Stimulated activated CD8-positive, alpha-beta memory T cell treated with anti-CD3 and anti-CD28 coated beads, Interleukin-7, amount 100 ng/mL, for 4 hours (primary cell): ENCODE data around the gene ATP10B.

ENCODE experiments used
- DNase-seq, 2 donors: peaks; one replicate each; pipeline ENCODE4 v3.0.0-alpha.2; 2020; ENCODE audit warnings: low read depth in 2 of 2

The ATP10B gene

DNA sequence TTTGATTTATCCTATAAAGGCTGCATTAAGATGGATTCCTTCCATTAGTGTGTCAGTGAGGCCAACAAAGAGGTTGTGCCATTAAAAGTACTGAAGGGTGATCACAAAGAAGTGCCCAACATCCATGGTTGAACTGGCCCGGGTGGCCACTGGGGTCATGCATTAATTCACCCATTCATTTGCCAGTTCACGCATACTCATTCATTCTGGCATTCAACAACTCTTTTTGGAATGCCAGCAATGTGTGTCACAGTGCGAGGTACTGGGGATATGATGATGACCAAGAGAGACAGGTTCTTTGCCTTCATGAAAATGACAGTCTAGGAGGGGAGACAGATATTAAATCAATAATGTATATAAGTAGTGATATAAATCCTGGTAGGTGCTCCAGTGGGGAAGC, 337.1 kb downstream of the ATP10B start:
- DNase-seq = no peak

DNA sequence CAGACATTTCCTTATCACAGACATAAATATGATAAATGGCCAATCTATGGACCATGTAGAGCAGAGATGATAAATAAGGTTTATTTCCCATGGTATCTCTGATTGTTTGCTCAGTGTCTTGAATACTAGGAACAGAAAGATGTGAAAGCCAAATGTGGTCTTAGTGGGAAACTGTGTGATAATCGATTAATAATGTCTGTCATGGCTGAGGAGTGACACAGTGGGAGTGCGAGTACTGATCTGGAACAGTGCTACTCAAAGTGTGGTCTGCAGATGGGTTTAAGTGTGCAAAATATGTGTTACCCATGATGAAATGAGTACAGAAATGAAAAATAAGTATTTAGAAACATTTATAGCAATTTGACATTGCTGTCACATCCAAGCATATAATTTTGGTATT, 337.8 kb downstream of the ATP10B start:
- DNase-seq = no peak

DNA sequence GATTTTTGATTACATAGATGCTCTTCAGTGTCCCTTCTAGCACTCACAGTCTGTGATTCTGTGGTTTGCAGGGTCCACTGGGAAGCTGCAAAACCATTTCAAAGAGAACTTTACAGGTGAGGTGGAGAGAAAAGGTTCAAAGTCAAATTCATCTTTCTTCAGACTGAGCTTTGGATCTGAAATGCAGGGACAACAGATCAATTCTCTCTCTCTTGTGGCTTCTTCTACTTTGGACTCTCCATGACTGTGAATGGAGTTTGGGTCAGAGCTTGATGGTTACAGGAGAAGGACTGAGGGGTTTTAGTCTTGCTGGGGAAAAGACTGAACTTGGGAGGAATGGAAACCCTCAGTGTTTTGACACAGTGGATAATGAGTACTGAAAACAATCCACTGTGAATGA, 338.5 kb downstream of the ATP10B start:
- no peak for DNase-seq
